Measurements from ENCODE around the gene ERF.

ERF gene

GRCh38 chr19:42212886-42213285 is 42.0 kb downstream of the ERF start:
- DNase-seq (ENCODE audit: low spot score) = no peak

- DNase-seq (ENCODE audit: low spot score) = no peak
These were observed 46.3 kb downstream of the ERF start for GRCh38 chr19:42208612-42209011.

- no peak for DNase-seq (ENCODE audit: low spot score)
These were observed 47.1 kb downstream of the ERF start for GRCh38 chr19:42207767-42208271.

DNA sequence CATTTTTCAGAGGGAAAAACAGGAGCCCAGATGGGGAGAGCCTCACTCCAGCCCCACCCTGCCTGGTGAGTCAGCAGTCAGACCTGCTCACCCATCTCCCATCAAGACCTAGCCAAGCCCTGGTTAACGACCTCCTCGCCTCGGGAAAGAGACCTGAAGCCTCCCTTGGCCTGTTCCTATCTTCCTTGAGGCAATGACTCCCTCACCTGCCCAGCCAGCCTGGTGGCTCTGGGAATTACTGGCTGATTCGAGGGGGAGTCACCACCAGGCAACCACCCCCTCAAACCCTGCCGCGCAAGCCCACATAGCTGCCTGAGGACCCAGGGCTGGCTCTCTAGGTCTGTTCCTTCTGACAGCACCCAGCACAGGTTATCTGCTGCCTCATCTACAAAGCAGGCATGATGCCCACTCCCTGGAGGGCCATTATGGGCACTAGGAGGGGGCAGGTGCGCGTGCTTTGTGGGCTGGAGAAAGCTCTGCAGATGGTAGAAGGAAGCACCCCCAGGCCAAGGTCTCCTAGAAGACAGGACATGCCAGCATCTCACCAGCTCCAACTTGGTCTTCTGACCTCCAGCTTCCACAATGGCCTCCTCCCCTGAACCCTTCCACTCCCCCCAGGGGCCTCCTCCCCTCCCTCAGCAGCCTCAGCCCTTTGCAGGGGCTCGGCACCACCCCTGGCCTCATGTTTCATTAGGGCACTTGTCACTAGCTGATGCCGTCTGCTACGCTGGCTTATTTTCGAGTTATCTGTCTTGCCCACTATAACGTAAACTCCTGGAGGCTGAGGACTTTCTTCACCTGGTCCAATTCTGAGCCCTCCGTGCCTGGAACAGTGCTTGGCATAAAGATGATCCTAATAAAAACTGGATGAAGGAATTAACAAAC is 47.8 kb downstream of the ERF start:
- DNase-seq (ENCODE audit: low spot score) = no peak

DNA sequence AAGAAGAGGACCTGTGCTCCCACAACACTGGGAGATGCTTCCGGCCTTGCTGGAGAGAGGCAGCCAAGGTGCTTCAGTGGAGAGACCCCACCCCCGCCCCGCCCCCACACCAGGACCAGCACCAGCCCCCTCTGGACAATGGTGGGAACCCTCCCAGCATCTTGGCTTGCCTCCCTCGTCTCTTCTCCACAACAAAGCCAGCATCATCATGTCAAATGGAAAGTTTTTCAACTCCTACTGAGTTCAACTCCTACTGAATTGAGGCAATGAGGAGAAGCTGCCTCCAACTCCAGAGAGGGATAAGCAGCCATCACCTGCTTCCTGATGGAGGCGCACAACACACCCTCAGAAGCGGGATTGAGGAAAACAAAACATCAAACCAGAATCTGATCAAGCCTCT is 50.3 kb downstream of the ERF start:
- no peak for DNase-seq (ENCODE audit: low spot score)

GRCh38 chr19:42203700-42204099 is 51.2 kb downstream of the ERF start:
- no peak for DNase-seq (ENCODE audit: low spot score)

DNA sequence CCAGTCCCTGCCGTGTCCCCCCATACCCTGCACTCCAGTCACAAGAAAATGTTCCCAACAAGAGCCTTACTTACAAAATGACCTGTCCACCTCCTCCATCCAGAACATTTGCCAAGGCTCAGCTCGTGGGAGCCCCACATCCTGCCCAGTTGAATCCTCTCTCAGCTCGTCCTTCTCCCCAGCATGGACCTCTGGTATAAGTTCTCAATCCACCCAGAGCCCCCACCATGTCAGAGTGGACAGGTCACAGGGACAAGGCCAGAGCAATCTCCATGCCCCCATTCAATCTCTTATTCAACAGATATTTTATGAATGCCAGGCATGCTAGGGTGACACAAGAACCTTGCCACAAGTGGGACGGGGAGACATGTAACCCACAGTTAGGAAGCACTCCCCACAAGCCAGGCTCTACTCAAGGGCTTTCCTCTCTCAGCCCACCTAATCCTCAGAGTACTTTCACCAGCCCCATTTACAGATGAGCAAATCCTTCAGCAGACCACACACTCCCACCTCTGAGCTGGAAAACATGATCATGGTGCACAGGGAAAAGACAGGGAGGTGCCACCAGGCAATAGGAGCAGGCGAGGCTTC is 52.5 kb downstream of the ERF start:
- no peak for DNase-seq (ENCODE audit: low spot score)

- DNase-seq (ENCODE audit: low spot score) = no peak
These were observed 53.2 kb downstream of the ERF start for GRCh38 chr19:42201489-42202289.

GRCh38 chr19:42200116-42200715 is 54.7 kb downstream of the ERF start:
- no peak for DNase-seq (ENCODE audit: low spot score)

DNA sequence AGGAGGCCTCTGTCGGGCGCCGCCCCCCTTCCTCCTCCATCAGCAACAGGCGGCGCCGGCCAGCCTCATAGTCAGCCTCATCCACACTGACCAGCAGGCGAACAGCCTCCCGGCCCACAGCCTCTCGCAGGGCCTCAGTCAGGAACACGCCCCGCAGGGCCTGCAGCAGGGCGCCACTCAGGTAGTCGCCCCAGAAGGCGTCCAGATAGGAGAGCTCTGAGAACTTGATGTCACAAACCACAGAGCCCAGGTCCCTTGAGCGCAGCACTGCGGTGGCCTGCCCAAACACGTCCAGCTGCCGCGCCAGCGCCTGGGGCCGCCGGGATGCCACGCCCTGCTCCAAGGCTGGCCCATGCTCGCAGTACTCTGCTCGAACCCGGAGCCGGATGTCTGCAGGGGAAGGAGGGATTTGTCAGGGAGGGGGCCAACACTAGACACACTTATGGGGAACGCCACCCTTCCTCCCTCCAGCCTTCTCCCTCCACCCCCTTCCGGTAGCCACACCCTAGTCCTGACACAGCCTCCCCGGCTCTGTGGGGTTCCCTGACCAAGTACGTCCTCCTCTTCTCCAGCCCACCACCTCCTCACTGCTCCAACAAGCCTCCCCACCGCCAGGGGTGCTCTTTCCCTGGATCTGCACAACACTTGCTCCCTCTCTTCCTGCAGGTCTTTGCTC is 55.4 kb downstream of the ERF start:
- no peak for DNase-seq (ENCODE audit: low spot score)

GRCh38 chr19:42198676-42199439 is 56.1 kb downstream of the ERF start:
- no peak for DNase-seq (ENCODE audit: low spot score)

All from kidney capillary endothelial cell (primary cell).